WERI-Rb-1 (cell line): ENCODE results near the gene ZNF232.

Source experiments
- DNase-seq: peaks from one replicate; pipeline ENCODE4 v3.0.0-alpha.2; 2020
- H3K27ac ChIP-seq: fragments of 250-450 bp; sonication (Bioruptor Pico); 2 replicates; pipeline ENCODE4 v1.5.1; 2020; ENCODE audit warnings: mild to moderate bottlenecking, moderate library complexity
- H3K27me3 ChIP-seq: fragments of 250-450 bp; sonication (Bioruptor Pico); 2 replicates; pipeline ENCODE4 v1.5.1; 2021; ENCODE audit warnings: mild to moderate bottlenecking, low read depth, moderate library complexity; ENCODE audit not compliant: insufficient read depth, severe bottlenecking
- H3K36me3 ChIP-seq: fragments of 250-450 bp; sonication (Bioruptor Pico); 2 replicates; pipeline ENCODE4 v1.5.1; 2020; ENCODE audit warnings: mild to moderate bottlenecking, moderate library complexity
- H3K4me3 ChIP-seq: 2 replicates; pipeline ENCODE4 v1.5.1; 2011; ENCODE audit warnings: low read depth, mild to moderate bottlenecking, control low read depth, low read length
- H3K9me3 ChIP-seq: fragments of 250-450 bp; sonication (Bioruptor Pico); 2 replicates; pipeline ENCODE4 v1.5.1; 2021; ENCODE audit warnings: mild to moderate bottlenecking, moderate library complexity; ENCODE audit not compliant: severe bottlenecking
- CTCF ChIP-seq: IDR thresholded peaks from 2 replicates; pipeline ENCODE4 v1.5.1; 2011; ENCODE audit warnings: low read depth, mild to moderate bottlenecking, control low read depth, inconsistent platforms, low read length

ZNF232 gene

GRCh38 chr17:5115673-5116651 lies 4.3 kb upstream of the ZNF232 start, which contains the start of gene USP6:
Gene USP6, plus strand, starts transcription at chr17:5116032. Its CDS starts 14,336 bp downstream, at chr17:5130368.
- H3K36me3 ChIP-seq, result peaks cover 9% of the 10 kb centered on the region
- DNase-seq, result no peak
- no peak within 1 kb of the TSS for H3K4me3 ChIP-seq
- no peaks in the 10 kb centered on the region for H3K27me3 ChIP-seq
- no peak within 1 kb of the TSS for H3K27ac ChIP-seq
- no peak for TF ChIP-seq CTCF
- peaks cover 5% of the 10 kb centered on the region for H3K9me3 ChIP-seq

- DNase-seq, result no peak
- 0 out of 2 replicates have a peak, but pooled peaks have one; percentile 0 for TF ChIP-seq CTCF
- no peaks in the 10 kb centered on the region for H3K27me3 ChIP-seq
- H3K27ac ChIP-seq, result peak overlapping the region; percentile 94
- peaks cover 58% of the 10 kb centered on the region for H3K36me3 ChIP-seq
- peak overlapping the region; percentile 89 for H3K4me3 ChIP-seq
- H3K9me3 ChIP-seq, result no peaks in the 10 kb centered on the region
Measured at GRCh38 chr17:5110816-5111215, 862 bp downstream of the ZNF232 start.

GRCh38 chr17:5100832-5101231 lies 10.8 kb downstream of the ZNF232 start:
- Histone ChIP-seq H3K36me3 (peaks cover 22% of the 10 kb centered on the region), H3K4me3 (no peak overlapping the region), H3K9me3 (peaks cover 5% of the 10 kb centered on the region), H3K27ac (no peak overlapping the region), H3K27me3 (no peaks in the 10 kb centered on the region)
- DNase-seq, result no peak
- no peak for TF ChIP-seq CTCF

GRCh38 chr17:5099271-5099670 lies 12.4 kb downstream of the ZNF232 start:
- Histone ChIP-seq H3K36me3 (peaks cover 8% of the 10 kb centered on the region), H3K4me3 (no peak overlapping the region), H3K27ac (no peak overlapping the region), H3K9me3 (peaks cover 12% of the 10 kb centered on the region), H3K27me3 (no peaks in the 10 kb centered on the region)
- no peak for TF ChIP-seq CTCF
- no peak for DNase-seq

- peaks cover 16% of the 10 kb centered on the region for H3K36me3 ChIP-seq
- peak; percentile 94 for DNase-seq
- H3K27me3 ChIP-seq, result no peaks in the 10 kb centered on the region
- TF ChIP-seq CTCF, result peak; percentile 56
- H3K9me3 ChIP-seq, result peaks cover 29% of the 10 kb centered on the region
- H3K4me3 ChIP-seq, result peak overlapping the region; percentile 66
- peak overlapping the region; percentile 78 for H3K27ac ChIP-seq
Measured at GRCh38 chr17:5097101-5097834, 14.4 kb downstream of the ZNF232 start.
